AG08395 (cell line): ENCODE measurements around the gene FN1.
"Not testable (repeated sequence)": the region's sequence is repeated elsewhere in the genome, so short reads cannot be mapped to it uniquely, and the experiment has no call there.

Experiments
- DNase-seq: peaks from one replicate; pipeline ENCODE4 v3.0.0; 2012; ENCODE audit warnings: mixed read lengths, low spot score

The FN1 gene

DNA sequence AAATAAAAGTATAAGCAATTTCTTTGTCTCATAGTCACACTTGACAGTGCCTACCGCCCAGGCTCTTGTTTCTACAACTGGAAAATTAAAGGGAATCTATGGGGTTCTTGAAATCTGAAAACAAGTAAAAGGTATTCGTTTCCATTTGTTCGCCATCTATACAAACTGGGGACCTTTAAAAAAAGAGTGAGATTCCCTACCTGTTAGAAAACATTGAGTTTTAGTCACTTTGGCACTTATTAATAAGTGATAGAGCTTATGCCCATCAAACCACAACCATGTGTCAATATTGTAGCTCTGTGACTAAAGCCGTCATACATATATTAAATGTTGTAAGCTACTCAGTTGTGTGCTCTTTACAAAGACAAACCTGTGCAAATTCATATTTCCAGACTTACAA lies 13.2 kb downstream of the FN1 start:
- no peak for DNase-seq

DNA sequence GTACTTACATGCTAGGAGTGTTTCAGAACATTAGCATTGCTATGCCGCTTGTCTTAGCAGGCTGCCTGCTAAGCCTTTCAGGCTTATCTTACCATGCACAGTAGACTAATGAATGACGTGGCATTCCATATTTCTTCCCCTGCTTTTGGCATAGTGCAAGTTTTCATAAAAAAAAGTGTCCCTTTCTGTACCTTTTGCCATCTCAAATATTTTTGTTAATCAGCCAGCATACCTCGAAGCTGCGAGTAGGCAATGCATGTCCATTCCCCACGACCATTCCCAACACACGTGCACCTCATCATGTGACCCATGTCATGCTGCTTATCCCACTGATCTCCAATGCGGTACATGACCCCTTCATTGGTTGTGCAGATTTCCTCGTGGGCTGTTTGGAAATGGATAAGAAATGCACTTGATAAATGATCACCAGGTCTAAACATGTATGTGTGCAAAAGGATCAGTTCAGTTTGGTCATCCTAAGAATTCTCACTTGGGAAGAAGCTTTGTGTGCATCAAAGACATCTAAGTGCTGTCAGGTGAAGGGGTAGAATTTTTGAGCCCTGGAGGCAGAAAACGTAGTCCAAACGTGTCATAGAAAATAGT lies 13.9 kb downstream of the FN1 start:
- DNase-seq, result no peak

DNA sequence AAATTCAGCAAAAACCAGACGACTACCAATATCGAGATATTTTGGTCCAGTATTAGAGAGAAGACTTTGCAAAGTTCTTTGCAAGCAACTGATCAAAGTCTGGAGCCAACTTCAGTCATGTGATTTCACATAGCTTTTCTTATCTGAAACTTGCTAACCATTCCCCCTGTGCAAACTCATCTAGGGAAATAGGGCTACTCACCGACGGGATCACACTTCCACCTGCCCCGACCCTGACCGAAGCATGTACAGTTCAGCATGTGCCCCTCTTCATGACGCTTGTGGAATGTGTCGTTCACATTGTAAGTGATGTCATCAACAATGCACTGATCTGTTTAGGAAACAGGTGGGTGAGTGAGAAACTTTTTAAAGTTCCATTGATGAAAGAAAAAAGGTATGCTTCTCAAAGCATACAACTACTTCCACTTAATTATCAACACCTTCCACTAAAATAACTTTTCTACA lies 15.4 kb downstream of the FN1 start:
- no peak for DNase-seq

DNA sequence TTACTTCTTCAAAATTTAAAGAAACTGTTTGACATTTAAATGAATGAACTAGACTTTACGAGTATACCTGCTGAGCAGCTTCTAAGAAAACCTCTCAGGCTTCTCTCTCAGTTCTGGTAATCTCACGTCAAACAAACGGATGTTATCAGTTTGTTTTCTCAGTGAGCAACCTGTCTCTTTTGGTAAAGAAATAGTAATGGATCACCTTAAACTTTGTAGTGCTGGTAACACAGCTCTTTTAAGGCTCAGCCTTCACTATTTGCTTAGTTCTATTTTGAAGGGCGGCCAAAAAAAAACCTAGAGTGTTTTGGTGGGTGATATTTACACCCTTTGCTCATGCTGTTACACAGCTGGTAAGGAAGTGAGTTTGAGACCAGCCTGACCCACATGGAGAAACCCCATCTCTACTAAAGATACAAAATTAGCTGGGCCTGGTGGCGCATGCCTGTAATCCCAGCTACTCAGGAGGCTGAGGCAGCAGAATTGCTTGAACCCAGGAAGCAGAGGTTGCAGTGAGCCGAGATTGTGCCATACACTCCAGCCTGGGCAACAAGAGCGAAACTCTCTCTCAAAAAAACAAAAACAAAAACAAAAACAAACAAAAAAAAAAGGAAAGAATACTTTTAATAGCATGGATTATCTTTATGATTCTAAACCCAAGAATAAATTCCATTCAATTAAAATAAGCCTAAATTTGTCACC lies 15.9 kb downstream of the FN1 start:
- no peak for DNase-seq

DNA sequence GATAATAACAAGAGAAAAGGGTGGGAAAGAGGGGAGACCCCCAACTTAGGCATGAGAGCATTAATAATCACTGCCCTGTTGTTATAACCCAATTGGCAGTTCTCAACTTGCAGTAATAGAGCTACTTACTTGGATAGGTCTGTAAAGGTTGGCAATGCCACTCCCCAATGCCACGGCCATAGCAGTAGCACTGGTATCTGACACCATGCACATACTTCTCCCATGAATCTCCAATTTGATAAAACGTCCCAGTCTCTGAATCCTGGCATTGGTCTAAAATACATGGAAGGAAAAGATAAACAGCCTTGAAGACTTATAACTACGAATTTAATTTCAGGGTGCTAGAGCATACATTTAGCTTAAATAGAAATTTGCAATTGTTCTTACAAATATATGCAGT lies 16.8 kb downstream of the FN1 start:
- no peak for DNase-seq

DNA sequence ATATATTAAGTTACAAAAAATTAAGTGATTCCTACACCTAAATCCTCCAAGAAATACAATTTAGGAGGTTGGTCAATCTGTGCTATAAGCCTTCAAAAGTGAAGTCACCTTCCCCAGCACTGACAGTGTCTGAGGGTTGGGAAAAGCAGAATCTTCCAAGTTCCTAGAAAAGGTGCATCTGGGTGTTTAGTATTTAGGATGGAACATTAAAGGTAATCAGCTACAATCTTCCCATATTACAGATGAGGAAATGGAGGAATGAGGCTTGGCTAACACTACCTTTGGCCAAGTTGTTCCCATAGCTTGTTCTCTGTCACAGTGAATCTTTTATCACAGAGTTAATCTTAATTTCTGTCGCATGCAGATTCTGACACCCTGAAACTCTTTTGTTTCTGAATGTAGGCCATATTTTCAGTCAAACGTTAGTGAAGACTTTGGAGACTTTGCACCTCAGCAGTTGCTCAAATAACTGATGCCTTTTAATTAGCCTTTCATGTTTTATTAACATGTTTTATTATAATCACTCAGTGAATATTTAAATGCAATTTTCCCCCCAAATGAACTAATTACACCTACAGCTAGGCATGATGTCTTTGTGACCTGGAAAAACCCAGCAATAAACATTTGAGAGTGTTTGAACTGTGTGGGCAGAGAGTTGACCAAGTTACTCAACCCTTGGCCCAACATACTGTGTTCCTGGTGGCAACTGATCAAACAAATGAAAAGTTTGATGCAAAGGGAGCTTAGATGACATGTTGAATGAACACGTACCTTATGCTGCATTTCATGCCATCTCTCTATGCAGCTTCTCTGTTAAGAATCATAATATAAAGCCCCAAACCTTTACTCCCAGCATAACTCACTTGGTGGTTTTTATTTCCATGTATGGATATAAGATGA lies 17.6 kb downstream of the FN1 start:
- DNase-seq, result no peak

DNA sequence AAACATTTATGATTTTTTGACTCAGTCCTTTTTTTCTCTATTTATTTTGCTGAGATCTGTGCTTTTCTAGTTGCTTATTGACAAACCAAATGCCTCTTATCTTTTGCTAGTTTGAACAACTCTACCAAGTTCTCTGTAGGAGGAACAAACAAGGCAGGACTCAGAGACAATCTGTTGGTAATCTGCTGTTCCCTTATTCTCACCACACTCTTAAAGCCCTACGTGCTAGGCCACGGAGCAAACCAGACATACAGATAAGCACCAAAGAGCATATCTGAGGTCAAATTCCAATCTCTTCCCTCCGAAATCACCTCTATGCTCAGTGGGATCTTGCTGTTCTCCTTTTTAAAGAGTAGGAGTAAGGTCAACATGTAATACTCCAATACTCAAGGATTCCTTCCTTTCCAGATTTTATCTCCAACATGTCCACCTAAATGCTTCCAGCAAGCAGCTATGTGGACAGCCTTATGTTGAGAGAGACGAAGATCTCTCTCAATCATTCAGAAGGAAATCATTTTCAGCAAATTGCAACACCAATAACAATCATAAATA lies 18.4 kb downstream of the FN1 start:
- DNase-seq, result no peak

DNA sequence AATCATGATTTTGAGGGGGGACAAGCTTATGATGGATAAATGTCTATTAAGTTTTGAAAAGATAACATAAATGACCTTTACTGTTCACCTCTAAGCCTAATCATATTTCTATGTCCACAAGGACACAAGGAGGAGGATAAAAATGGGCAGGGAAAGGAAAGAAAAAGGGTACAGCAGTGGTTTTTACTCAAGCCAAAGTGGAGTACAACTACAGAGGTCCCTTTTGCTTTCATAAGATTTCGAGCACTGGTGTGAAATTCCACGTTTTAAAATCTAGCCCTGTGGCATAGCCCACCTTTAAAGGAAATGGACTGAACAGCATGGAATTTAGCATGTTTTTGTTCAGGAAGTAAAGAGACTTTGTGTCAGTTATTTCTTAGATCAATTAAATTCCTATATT lies 19.2 kb downstream of the FN1 start:
- DNase-seq, result no peak

DNA sequence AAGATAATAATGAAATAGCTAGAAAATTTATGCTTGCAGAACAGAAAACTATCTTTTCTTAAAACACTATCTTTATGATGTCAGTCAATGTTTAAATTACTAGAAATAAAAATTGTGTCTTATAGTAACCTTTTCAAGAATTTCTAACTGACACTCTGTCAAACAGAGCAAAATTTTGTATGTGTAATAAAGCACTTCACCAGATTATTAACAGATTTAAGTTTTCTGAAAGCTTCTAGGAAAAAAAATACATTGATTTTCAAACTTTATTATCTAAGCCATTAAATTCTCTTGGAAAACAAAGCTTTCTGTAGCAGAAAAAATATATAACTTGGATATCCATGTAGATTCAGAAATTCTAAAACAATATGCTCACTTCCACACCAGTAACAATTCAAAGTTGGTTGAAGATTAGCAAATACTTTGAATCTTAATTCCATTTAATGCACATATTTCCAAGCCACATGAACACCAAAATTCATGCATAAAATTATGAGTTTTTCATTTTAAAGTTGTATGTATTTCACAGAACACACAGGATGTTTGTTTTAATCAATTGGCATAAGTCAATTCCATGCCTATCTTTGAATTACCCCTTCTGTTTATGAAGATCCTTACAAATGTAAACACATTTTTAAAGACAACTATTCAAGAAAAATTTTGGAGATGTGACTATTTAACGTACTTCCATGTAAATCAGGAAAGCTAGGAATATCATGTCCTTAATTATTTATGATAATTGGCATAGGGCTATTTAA lies 19.9 kb downstream of the FN1 start:
- DNase-seq, result no peak

DNA sequence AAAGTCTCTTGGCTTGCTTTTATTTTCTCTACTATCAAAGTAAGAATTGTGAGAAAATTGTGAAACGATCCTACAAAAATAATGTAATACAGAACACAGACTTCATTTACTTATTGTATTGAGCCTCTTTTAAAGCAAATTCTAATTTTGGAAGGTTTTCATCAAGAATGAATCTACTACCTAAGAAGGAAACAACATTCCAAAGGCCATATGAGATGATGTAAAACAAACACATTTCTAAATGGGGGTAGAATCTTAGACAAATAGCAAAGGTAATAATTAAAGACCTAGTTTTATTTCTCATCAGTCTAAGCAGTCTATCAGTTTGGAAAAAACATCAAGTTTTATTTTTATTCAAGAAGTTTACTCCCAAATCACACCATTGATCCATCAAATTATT lies 20.6 kb downstream of the FN1 start:
- no peak for DNase-seq

DNA sequence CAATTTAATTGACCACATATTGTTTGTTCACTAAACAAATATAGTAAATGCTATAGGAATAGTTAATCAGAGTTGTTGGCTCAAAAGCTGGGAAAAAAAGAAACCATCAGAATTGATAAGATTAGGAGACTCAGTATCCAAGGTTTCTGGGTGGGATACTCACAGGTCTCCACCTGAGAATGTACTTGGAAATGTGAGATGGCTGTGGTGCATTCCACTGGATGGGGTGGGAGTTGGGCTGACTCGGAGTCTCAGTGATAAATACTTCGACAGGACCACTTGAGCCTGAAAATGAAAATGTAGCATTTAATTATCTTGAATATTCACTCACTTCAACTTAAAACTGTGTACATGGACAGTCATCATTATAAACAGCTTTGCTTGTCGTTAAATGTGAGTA lies 21.2 kb downstream of the FN1 start:
- DNase-seq, result no peak

DNA sequence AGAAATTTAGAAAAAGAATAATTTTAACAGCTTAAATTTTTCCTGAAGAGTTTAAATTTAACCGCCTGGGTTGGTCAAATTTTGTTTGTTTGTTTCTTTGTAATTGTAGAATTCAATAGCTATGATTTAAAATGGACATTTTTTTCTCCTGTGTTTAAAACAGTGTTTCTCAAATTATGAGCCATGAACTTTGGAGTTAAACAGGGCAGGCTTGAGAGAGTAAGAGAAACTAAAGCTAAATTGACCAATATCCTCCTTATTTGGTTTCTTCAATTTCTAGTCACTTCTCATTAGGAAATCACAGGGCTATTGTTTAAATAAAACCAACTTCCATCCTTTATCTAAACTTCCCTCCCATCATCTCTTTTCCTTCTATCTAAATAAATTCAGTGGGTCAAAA lies 21.9 kb downstream of the FN1 start:
- DNase-seq, result no peak

DNA sequence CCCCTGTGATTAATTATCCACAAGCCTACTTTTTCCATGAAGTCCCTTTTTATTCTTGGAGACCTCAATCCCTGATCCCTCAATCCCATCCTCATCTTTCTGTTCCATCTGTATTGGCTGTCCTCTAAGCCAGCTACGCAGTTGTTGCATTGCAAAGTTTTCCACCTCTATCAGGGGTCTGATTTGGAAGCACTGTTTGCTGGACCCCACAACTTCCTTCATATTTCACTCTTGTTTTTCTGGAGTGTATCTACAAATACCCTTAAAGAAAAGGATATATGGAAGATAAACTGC lies 22.4 kb downstream of the FN1 start:
- DNase-seq, result no peak

DNA sequence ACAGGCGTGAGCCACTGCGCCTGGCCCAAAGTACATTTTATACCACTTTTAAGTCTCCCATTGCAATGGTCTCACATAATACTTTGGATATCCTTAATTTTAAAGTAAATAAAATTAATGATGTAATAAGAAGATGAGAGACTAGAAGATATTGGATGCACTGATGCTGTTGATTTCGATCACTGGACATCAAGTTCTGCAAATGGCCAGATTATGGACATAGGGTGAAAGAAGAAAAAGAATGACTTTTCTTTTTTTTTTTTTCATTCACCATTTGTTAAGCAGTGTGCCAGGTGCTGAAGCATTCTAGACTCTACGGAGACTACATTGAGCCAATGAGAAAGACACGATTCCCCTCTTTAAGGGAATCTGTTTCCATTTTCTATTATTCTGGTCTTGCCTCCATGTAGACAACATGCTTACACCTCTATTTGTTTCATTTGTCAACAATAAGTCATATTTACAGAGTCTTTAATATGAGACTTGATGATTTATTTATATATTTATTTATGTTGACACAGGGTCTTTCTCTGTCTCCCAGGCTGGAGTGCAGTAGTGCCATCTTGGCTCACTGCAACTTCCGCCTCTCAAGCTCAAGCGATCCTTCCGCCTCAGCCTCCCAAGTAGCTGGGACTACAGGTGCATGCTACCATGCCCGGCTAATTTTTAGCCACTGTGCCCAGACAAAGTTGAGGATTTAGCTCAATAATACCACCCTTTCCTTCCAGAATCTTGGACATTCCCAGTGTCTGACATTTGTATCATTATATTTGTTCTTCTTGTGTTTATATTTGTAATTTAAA lies 23.7 kb downstream of the FN1 start:
- DNase-seq, result no peak

DNA sequence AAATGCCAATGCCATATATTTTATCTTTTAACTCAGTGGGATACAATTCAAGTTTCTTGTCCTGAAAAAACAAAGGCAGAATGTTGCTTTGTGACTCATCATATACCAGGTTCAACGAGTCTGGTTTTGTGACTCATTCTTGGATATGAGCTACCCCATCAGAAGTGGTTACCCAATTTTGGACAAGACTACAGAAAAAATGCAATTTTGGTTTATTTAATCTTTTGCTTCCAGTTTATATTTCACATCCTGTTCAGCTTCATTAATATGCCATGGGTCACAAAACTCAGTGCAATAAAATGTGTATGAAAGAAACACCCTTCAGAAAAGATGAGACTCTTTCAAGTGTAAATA lies 25.0 kb downstream of the FN1 start:
- DNase-seq, result peak; percentile 75

DNA sequence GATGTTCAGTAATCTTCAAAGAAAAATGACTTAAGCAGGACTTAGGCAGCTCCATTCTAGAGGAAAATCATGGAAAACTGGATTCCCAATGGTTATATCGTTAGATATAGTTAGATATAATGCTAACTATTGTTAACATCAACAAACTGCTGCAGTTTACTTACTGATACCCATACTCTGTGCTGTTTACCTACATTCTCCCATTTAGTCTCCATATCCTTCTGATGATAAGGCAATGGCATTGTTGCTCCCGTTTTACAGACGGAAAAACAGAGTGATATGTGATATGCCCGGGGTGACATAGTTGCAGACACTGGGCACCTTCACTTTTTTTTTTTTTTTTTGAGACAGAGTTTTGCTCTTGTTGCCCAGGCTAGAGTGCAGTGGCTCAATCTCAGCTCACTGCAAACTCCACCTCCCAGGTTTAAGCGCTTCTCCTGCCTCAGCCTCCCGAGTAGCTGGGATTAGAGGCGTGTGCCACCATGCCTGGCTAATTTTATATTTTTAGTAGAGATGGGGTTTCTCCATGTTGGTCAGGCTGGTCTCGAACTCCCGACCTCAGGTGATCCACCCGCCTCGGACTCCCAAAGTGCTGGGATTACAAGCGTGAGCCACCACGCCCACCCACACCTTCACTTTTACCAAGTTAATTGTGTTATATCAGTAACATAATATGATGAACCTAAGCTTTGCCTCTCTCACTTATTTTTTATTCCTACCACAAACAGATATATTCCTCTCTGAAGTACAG lies 25.5 kb downstream of the FN1 start:
- not testable (repeated sequence) for DNase-seq

DNA sequence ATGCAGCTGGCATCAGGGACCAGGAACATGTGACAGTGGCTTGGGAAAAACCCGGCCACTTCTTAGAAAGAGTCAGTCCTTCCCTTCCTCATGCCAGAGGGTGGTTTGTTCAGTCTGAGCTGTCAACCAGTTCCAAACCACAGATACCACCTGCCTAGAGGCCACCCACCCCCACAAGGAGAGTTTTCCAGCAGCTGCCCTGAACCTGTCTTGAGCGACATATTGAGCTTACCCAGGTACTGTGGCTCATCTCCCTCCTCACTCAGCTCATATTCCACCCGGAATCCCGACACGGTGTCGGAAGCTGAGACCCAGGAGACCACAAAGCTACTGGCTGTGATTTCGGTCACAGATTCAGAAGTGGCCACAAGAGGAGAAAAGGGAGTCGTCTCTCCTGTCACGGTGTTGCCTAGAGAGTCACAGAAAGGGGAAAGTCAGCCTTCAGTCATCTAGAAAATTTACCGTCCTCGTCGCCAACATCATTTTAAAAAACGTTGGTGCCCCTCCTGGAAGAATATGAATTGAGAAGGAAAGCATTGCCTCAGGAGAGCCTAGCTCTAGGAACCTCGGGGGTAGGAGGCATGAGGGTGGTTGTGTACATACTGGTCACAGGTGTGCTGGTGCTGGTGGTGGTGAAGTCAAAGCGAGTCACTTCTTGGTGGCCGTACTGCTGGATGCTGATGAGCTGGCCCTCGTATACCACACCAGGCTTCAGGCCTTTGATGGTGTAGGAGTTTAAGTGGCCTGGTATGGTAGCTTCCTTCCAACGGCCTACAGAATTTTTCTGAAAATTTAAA lies 26.3 kb downstream of the FN1 start:
- DNase-seq, result no peak

DNA sequence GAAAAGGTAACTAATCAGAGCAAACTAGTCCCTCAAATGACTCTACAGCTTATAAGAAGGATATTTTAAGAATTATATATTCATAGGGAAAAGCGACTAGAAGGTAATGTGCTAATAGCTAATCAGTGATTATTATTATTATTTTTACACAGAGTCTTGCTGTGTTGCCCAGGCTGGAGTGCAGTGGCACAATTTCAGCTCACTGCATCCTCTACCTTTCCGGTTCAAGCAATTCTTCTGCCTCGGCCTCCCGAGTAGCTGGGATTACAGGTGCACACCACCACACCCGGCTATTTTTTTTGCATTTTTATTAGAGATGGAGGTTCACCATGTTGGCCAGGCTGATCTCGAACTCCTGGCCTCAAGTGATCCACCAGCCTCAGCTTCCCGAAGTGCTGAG lies 27.4 kb downstream of the FN1 start:
- not testable (repeated sequence) for DNase-seq

DNA sequence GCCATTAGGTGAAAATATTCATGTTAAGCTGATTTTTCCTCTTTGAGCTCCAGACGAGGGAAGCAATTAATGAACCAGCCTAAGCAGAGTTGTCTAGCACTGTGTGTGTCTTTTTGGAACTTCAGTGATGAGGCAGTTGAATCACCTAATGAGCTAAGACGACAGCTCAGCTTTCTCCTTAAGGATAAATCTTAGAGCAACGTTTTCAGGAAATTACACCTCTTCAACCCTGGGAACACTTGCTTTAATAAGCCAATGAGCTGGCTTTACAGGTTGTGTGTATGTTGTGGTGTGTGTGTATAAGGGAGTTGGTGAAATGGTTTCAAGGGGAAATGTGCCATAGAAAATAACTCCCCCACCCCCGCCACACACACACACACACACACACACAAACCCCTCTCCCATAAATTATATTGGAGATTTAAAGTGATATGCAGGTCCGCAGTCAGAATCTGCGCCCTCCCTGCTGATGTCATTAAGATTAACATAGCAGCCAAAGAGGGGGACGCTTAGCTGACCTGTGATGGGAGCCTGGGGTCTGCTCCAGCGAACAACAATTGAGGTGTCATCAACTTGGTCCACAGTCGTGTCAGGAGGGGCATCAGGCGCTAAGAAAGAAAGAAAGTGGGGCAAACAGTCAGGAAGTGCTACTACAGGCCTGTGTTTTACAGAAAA lies 28.1 kb downstream of the FN1 start:
- no peak for DNase-seq
